Measurements from ENCODE around the gene KAT6B.

KAT6B gene

GRCh38 chr10:74923556-74923955 is 97.2 kb downstream of the KAT6B start:
- no peak for DNase-seq (ENCODE audit: low read depth, low spot score)
- ChIA-PET POLR2A (no interaction called here), CTCF (no interaction called here)
- H3K4me3 ChIP-seq (ENCODE audit: low read depth, low read length), result no peak overlapping the region
- TF ChIP-seq CTCF (IDR thresholded peaks at IDR 0.05; ENCODE audit: insufficient read depth, low read length, missing control alignments), result no peak

GRCh38 chr10:74924251-74924963 is 98.0 kb downstream of the KAT6B start:
- H3K4me3 ChIP-seq (ENCODE audit: low read depth, low read length), result no peak overlapping the region
- peak; percentile 77 for DNase-seq (ENCODE audit: low read depth, low spot score)
- no peak for TF ChIP-seq CTCF (IDR thresholded peaks at IDR 0.05; ENCODE audit: insufficient read depth, low read length, missing control alignments)
- POLR2A ChIA-PET, result interaction anchor here (0.6 kb wide), 1 partner anchor 53 kb away, joined by 3 read pairs; no protein-coding TSS in a partner anchor
- CTCF ChIA-PET, result no interaction called here

GRCh38 chr10:74925291-74925690 is 98.9 kb downstream of the KAT6B start:
- POLR2A ChIA-PET, result no interaction called here
- CTCF ChIA-PET, result interaction anchor here (0.9 kb wide), 1 partner anchor 310 kb away, joined by 3 read pairs; the partner anchor contains the start of gene COMTD1
- H3K4me3 ChIP-seq (ENCODE audit: low read depth, low read length), result no peak overlapping the region
- no peak for TF ChIP-seq CTCF (IDR thresholded peaks at IDR 0.05; ENCODE audit: insufficient read depth, low read length, missing control alignments)
- no peak for DNase-seq (ENCODE audit: low read depth, low spot score)

GRCh38 chr10:74925708-74926107 is 99.3 kb downstream of the KAT6B start:
- no peak overlapping the region for H3K4me3 ChIP-seq (ENCODE audit: low read depth, low read length)
- no peak for TF ChIP-seq CTCF (IDR thresholded peaks at IDR 0.05; ENCODE audit: insufficient read depth, low read length, missing control alignments)
- no peak for DNase-seq (ENCODE audit: low read depth, low spot score)
- ChIA-PET CTCF (interaction anchor here (0.9 kb wide), 1 partner anchor 310 kb away, joined by 3 read pairs; the partner anchor contains the start of gene COMTD1), POLR2A (no interaction called here)

GRCh38 chr10:74926791-74927585 is 100.6 kb downstream of the KAT6B start:
- ChIA-PET POLR2A (no interaction called here), CTCF (no interaction called here)
- no peak for TF ChIP-seq CTCF (IDR thresholded peaks at IDR 0.05; ENCODE audit: insufficient read depth, low read length, missing control alignments)
- DNase-seq (ENCODE audit: low read depth, low spot score), result no peak
- no peak overlapping the region for H3K4me3 ChIP-seq (ENCODE audit: low read depth, low read length)

- H3K4me3 ChIP-seq (ENCODE audit: low read depth, low read length), result no peak overlapping the region
These were observed 101.3 kb downstream of the KAT6B start for GRCh38 chr10:74927701-74928100.

More at GRCh38 chr10:74927701-74928100, 101.3 kb downstream of the KAT6B start:
- ChIA-PET CTCF (interaction anchor here (0.8 kb wide), 1 partner anchor 12 kb away, joined by 3 read pairs; no protein-coding TSS in a partner anchor), POLR2A (no interaction called here)
- DNase-seq (ENCODE audit: low read depth, low spot score), result no peak
- no peak for TF ChIP-seq CTCF (IDR thresholded peaks at IDR 0.05; ENCODE audit: insufficient read depth, low read length, missing control alignments)
